ENCODE data around the gene NR2F1-AS1.

Gene NR2F1-AS1

DNA sequence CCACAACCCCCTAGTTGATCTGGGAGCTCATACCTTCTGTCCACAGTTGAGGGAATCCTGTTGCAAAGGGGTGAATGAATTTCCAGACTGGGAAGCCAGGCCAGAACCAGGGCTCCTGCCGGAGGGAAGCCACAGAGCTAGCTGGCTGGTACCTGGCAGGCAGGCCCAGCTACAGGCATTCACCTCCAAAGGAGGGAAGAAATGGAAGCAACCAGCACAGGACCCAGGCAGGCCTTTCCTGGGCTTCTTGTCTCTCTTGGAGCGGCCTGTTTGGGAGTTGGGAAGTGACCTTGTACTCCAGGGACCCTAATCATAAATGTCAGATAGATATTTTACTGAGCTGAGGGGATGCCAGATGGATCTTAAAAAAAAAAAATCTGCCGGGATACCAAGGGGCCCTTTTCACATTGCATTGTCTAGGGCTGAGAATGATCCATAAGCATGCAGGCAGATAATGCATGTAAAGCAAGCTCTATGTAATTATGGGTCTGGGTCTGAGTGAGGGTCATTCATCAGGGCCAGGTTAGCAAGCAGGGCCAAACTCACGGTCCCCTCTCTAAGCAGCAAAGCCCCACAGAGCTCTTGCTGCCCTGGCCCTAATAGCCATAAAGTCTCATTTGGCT lies 10.4 kb upstream of the NR2F1-AS1 start:
- FAIRE-seq = no peak
- no peak for DNase-seq (ENCODE audit: insufficient read length, low spot score)

DNA sequence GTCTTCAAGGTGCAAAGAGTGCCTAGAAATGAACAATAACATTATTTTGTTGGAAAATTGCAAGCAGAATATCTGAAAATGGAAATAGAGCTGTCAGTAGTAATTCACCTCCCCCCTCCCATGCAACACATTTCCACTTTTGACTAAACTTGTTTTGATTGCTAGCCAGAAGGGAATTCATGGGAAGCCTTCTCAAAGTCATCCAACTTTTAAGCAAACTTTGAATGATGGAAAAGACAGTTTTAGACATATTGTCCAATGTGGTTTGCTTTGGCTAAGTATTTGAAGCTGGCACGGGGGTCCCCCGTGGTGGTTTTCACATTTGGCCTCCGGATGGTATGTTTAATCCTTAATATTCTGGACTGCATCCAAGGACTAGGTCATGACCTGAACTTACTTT lies 9.5 kb upstream of the NR2F1-AS1 start:
- FAIRE-seq (no peak), DNase-seq (ENCODE audit: insufficient read length, low spot score) (no peak)

DNA sequence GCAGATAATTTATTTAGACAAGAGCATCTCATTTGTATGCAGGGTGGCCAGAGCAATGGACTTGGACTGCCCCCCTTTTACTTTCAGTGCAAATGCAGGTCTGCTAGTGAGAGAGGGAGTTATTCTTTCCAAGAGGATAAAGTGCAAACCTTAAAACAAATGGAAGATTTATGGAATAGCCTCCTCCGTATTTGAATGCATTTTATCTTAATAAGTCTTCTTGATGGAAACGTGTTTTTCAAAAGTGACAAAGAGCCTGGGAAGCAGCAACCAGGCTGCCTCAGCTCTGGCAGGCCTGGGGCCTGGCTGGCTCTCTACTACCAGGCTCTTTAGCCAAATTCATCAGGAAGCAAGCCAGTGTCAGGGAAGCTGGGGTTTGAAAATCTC lies 8.8 kb upstream of the NR2F1-AS1 start:
- DNase-seq (ENCODE audit: insufficient read length, low spot score) (no peak), FAIRE-seq (no peak)

DNA sequence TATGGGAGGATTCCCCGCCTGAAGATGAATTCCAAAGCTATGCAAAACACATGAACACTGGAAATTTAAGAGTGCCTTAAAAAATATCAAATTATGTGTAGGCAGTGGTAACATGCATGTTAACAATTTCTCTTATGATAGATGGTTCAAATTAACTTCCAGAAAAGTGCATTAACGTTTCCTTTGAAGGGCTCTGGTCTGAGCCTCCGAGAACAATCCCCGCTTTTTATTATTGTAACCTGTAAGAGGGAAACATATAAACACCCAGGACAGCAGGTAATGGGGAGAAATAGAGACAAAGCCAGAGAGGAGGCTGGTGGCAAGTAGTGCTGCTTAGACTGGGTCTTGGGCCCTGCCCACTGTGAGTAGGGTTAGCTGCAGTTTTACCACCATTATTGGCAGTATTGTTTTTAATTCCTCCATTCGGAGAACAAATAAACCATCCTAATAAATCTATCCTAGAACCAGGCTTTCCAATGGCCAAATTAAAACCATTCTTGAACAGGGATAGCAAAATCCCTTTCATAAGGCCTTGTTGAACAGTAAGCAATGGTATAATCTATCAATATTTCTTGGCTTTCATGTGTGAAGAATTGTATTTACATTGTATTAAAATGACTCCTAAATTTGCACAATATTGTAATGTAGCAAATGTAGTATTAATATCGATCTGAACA lies 8.3 kb upstream of the NR2F1-AS1 start:
- FAIRE-seq (no peak), DNase-seq (ENCODE audit: insufficient read length, low spot score) (no peak)

DNA sequence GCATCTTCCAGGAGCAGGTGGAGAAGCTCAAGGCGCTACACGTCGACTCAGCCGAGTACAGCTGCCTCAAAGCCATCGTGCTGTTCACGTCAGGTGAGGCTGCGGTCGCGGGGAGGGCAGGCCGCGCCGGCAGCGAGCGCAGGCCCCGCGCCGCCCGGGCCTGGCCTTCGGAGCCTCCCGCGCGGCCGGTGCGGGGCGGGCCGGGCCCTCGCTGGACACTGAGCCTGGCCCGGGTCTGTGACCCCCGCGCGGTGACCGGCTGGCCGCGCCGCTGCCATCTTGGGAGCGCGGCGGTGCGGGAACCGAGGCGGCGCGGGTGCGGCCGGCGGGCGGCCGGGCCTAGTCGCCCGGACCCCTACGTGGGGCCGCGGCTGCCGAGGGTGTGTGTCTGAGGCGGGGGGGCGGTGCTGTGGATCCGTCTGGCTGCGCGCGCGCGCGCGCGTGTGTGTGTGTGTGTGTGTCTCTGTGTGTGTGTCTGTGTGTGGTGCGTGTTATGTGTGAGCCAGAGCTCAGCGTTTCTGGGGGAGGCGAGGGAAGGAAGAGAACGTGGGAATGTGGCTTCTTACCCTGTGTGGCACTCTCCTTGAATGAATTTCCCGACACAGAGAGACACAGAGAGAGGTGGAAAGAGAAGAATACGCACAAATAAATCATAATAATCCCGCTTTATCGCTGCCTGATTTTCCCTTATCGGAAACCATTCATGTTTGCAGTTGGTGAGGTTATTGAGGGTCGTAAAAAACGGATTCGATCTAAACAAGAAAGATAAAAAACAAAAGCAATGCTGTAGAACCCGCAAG lies 7.5 kb upstream of the NR2F1-AS1 start:
- DNase-seq (ENCODE audit: insufficient read length, low spot score) (no peak), FAIRE-seq (no peak)

DNA sequence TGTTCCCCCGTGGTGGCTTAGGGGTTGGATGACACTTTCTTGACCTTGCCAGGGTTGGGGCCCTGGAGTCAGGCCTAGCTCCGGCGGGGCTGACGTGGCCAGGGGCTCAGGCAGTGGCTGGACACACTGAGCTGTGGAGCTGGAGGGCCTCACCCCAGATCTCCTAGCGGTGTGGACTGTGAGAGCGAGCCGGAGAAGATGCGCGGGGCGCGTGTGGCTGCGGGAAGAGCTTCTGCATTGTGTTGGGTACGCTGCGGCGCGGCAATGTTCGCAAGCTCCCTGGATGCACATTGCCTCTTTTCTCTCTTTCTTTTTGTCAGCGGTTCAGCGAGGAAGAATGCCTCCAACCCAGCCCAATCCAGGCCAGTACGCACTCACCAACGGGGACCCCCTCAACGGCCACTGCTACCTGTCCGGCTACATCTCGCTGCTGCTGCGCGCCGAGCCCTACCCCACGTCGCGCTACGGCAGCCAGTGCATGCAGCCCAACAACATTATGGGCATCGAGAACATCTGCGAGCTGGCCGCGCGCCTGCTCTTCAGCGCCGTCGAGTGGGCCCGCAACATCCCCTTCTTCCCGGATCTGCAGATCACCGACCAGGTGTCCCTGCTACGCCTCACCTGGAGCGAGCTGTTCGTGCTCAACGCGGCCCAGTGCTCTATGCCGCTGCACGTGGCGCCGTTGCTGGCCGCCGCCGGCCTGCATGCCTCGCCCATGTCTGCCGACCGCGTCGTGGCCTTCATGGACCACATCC lies 6.8 kb upstream of the NR2F1-AS1 start:
- FAIRE-seq = no peak

DNA sequence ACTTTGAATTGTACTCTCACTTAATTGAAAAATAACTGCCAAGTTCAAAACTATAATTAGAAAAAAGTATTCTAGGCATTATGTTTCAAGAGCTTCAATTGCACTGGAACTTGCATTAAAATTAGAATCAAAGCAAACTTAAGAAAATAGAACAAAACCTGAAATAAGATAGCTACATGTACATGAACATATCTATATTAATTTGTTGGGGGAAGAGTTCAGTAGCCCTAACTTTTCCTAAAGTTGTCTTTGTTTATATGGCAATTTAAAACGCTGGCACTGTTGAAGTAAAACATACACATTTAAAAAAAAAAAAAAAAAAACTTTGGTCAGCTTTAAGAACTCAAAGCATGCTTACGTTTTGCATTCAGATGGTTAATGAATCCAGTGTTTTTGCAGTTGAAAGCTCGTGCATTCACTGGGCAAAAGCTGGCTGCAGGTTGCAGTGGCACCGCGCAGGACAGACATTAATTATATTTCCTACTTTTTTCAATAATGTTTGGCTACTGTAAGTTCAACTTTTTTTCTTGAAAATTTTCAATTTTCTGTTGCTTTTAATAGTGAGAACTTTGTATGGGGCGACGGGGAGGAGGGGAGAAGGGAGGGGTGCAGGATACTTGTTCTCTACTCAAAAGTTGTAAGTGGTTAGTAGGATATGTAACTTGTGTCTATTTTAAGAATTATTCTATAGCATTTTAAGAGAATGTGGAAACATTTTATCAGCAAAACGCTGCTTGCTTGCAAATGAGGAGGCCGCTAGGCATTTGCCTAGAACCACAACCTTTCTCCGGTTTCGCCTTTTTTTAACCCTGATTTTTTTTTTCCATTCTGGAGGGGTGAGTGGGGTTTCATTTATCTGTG lies 5.9 kb upstream of the NR2F1-AS1 start:
- no peak for FAIRE-seq
- no peak for DNase-seq (ENCODE audit: insufficient read length, low spot score)

More for the DNA sequence above, 6.8 kb upstream of the NR2F1-AS1 start:
- no peak for DNase-seq (ENCODE audit: insufficient read length, low spot score)

DNA sequence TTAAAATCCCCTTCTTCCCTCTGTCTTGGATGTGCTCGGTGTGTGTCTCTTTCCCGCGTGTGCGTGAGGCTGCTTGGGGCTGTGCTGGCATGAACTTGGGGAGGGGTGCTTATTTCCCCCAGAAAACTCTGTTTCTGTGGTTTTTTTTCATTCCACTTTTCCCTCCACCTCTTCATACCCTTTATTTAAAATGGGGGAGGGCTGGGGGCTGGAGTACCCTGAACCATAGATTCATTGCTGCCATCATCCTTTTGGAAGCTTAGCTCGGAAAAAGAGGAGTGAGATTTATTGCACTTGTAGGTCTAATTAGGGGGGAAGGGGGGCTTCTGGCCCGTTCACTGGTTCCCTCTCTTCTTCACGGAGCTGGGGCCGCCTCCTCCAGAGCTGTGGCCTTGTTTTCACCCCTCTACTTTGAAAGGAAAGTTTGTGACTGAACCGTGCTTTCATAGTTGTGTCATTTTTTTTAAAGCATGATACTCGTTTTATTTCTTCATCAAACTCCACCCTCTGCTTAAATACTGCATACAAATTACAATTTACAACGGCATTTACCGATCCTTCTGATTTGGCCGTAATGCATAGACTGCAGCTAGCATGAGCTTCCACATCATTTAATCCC lies 4.9 kb upstream of the NR2F1-AS1 start:
- DNase-seq (ENCODE audit: insufficient read length, low spot score) (no peak), FAIRE-seq (no peak)

DNA sequence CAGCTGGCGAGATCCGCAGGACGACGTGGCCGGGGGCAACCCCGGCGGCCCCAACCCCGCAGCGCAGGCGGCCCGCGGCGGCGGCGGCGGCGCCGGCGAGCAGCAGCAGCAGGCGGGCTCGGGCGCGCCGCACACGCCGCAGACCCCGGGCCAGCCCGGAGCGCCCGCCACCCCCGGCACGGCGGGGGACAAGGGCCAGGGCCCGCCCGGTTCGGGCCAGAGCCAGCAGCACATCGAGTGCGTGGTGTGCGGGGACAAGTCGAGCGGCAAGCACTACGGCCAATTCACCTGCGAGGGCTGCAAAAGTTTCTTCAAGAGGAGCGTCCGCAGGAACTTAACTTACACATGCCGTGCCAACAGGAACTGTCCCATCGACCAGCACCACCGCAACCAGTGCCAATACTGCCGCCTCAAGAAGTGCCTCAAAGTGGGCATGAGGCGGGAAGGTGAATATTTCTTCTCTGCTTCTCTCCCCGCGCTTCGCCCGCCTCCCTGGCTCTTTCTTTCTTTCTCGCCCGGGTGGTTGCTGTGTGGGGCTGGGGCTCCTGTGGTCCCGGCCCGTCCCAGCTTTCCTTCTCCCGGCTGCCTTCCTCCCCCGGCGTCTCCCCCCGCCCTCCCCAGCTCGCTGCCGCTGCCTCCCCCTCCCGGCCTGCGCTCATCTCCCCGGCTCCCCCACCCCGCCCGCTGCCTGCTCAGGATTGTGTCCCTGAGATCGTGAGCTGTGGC lies 4.2 kb upstream of the NR2F1-AS1 start:
- peak; percentile 26 for DNase-seq (ENCODE audit: insufficient read length, low spot score)
- FAIRE-seq = no peak

DNA sequence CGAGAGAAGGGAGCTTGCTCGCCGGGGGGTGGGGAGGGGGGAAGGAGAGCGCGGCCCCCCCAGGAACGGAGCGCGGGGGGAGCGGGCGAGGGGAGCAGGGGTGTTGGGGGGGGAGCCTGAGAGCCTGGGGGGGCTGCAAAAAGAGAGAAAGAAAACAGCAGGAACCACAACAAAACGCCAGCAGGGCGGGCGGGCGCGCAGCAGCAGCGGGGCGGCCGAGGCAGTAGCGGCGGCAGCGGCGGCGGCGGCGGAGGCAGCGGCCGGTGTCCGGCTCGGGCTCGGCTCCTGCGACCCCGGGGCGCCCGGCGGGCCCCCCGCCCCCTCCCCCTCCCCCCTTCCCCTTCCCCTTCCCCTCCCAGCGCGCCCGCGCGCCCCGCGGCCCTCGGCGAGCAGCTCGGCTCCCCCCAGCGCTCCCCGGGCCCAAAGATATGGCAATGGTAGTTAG lies 3.6 kb upstream of the NR2F1-AS1 start:
- FAIRE-seq (no peak), DNase-seq (ENCODE audit: insufficient read length, low spot score) (no peak)

DNA sequence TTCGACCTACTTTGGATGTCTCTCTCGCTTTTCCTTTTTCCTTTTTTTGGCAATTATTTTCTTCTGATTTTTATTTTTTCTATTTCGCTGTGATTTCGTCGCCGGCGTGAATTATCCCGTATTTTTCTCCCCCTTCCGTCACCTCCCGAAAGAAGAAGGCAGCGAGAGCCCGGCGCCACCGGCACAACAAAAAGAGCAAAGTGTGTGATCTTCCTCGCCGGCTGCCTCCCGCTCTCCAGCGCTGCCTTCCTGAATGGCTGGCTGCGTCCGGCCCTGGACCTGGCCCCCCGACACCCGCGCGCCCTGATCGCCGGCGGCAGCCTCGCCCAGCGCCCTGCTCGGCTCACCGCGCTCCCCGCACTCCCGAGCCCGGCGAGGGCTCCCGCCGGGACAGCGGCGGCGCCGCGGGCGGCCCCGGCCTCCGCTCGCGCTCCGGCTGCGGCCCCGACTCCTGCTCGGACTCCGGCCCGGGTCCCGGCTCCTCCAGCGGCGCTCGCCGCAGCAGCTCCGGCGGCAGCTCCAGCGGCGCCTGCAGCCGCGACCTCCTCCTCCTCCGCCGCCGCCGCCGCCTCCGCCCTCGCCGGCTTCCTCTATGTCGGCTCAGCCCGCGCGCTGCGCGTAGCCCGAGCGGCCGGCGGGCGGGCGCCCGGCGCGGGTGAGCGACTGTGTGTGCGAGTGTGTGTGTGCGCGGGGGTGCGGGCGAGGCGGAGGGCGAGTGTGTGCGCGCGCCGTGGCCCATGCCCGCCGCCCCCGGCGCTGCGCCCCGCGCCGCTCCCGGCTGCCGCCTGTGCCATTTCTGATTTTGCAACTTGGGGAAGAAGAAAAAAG lies 3.0 kb upstream of the NR2F1-AS1 start:
- peak; percentile 11 for DNase-seq (ENCODE audit: insufficient read length, low spot score)
- FAIRE-seq = no peak

DNA sequence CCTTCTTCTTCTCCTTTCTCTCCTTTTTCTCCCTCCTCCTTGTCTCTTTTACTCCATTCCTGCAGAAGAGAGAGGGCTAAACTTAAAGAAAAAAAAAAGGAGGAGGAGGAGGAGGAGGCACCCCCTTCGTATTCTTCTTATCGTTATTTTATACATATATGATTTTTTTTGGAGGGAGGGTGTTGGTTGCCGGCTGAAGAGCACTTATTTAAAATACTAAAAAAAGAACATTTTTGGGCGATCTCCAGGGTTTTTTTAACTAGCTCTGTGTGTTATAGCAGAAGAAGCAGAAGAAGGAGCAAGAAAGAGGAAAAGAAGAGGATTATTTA lies 2.4 kb upstream of the NR2F1-AS1 start:
- DNase-seq (ENCODE audit: insufficient read length, low spot score) (no peak), FAIRE-seq (no peak)

DNA sequence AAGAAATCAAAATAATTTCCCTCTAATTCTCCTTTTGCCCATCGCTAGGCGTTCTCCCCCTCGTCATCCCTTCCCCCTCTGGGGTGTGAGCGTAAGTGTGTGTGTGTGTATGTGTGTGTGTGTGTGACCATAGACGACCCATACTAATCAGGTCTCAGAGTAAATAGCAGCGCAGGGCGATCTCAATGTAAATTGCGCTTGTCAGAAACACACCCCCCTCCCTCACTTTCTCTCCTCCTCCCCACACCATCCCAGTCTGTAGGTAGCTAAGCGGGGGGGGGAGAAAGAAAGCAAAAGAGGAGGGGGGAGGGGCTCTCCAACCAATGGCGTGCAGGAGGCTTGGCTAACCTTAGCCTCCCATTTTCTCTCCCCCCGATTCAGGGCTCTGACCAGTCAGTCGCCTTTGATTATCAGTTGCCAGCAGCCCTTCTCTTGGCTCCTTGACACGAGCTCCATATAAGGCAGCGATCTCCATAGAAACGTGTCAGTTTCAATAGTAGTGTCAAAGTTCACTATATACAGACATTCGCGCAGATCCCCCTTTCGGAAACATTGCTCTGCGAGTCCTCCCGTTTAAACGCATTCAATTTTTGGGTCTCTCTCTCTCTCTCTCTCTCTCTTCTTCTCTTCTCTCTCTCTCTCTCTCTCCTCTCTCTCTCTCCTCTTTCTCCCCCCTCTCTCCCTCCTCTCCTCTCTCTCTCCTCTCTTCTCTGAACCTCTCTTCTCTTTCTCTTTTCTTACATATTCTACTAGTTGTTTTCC lies 1.8 kb upstream of the NR2F1-AS1 start, which contains the start of gene NR2F1:
Gene NR2F1 (plus strand): TSS at position 546 of the 762 bp plus-strand sequence. CDS start 1,802 bp downstream, outside the sequence.
- FAIRE-seq = peak; percentile 54
- DNase-seq (ENCODE audit: insufficient read length, low spot score) = peak; percentile 71

DNA sequence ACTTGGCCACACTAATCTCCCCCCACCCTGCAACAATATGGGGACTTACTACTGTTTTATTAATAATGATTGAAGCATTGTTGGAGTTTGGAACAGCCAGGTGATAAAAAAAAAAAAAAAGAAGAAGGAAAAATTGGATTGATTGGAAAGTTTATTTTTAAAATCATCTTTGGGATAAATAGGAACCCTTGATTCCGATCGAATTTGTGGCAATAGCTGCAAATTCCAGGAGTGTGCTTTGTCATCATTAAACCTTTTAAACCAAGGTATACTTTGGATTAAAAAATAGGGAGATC lies 1.1 kb upstream of the NR2F1-AS1 start:
- DNase-seq (ENCODE audit: insufficient read length, low spot score) (no peak), FAIRE-seq (no peak)

DNA sequence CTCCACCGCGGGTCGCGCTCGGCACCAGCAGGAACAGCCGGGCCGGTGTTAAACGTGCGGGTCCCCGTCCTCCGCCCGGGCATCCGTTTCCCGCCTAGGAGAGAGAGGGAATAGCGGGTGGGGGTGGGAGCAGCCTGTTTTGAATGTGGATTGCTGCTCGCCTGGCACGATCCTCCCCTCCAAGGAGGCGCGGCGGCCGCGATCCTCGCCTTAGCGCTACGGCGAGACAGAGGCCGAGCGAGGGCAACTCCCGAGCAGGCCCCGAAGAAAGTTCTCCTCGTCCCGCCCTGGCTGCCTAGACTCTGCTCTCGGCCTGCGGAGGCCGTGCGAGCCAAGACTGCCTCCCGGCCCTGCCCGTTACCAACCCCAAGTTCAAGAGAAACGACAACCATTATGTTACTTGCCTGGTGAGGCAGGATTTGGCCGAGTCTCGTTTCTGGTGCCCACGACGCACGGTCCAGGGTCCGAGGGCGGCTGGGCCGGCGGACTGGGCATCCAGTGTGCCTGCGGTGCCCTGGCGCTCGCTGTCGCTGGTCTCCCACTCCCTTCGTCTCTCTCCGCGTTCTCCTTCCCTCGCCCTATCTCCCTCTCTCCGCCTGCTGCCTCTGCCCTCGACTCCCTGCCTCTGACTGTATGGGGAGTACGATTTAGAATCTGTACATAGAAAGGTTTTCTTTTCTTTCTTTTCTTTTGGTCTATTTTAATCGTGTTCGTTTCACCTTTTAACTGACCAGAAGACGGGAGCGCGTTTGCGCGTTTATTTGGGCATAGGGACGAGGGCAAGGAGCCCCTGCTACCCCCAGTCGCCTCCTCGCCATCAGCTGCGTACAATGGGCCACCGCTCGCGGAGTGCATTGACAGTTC lies 724 bp downstream of the NR2F1-AS1 start:
- FAIRE-seq (peak; percentile 54), DNase-seq (ENCODE audit: insufficient read length, low spot score) (peak; percentile 31)

DNA sequence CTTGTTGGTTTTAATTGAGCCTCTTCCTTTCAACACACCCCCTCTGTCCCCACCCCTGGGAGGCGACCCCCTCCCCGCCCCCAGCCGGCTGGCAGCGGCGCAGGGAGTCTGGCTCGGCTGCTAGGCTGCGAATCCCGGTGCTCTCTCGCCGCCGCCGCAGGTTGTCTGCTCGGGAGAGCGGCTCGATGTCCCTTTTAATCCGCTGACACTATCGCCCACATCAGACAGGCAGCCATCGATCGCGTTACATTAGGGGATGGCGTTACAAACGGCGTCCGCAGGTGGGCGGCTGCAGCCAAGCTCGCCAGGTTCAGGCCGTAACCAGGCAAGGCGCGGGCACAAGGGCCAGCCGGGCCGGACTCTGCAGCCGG lies 1.3 kb downstream of the NR2F1-AS1 start:
- FAIRE-seq (no peak), DNase-seq (ENCODE audit: insufficient read length, low spot score) (peak; percentile 28)
